Caco-2 (cell line): Measurements from ENCODE around the gene TSPAN5. TPM values are rescaled to one million over a fixed set of nuclear protein-coding genes. Genes with fewer than 3 reads are reported as not detected.

ENCODE experiments used
- BruUV-seq: library from RNA; stranded (reverse); fragments of 400-500 nt; replicated peaks from 2 replicates; lab custom pipeline; 2021; lab: Mats Ljungman, UMichigan
- CTCF ChIA-PET: fragments of 300-600 bp; sonication (Branson Sonifier 250); formaldehyde crosslinking; loops from one replicate; lab custom pipeline; 2022; ENCODE audit warnings: antibody characterized with exemption; lab: Charles Lee
- POLR2A ChIA-PET: fragments of 300-600 bp; sonication (Branson Sonifier 250); formaldehyde crosslinking; loops from one replicate; lab custom pipeline; 2022; ENCODE audit warnings: antibody characterized with exemption; lab: Charles Lee
- DNase-seq, 2 experiments: peaks; one replicate each; pipeline versions ENCODE4 v3.0.0 to v3.0.0-alpha.2; 2020 to 2022
- H3K27me3 ChIP-seq: replicated peaks from 2 replicates; pipeline ENCODE4 v1.6.0; 2011; ENCODE audit warnings: low read length; ENCODE audit not compliant: control insufficient read depth, insufficient read depth
- H3K36me3 ChIP-seq: 2 replicates; pipeline ENCODE4 v1.5.1; 2011; ENCODE audit warnings: low read length; ENCODE audit not compliant: control insufficient read depth, insufficient read depth
- H3K4me1 ChIP-seq: fragments of 250-450 bp; sonication (Bioruptor Pico); 2 replicates; pipeline ENCODE4 v1.5.1; 2020; ENCODE audit warnings: mild to moderate bottlenecking
- H3K4me3 ChIP-seq: 2 replicates; pipeline ENCODE4 v1.5.1; 2011; ENCODE audit warnings: low read depth, mild to moderate bottlenecking, control low read depth, low read length
- H3K9me3 ChIP-seq: fragments of 250-450 bp; sonication (Bioruptor Pico); 2 replicates; pipeline ENCODE4 v1.5.1; 2020; ENCODE audit warnings: mild to moderate bottlenecking, moderate library complexity
- H3K27ac Mint-ChIP-seq: one replicate; pipeline ENCODE4 v1.8.0; 2022; ENCODE audit warnings: mixed read lengths; ENCODE audit not compliant: unreplicated experiment
- H3K27me3 Mint-ChIP-seq: one replicate; pipeline ENCODE4 v1.8.0; 2022; ENCODE audit warnings: mixed read lengths; ENCODE audit not compliant: insufficient read depth, unreplicated experiment
- H3K36me3 Mint-ChIP-seq: one replicate; pipeline ENCODE4 v1.8.0; 2022; ENCODE audit warnings: mild to moderate bottlenecking, mixed read lengths; ENCODE audit not compliant: insufficient read depth, unreplicated experiment
- H3K4me1 Mint-ChIP-seq: one replicate; pipeline ENCODE4 v1.8.0; 2022; ENCODE audit warnings: low read depth, mixed read lengths; ENCODE audit not compliant: unreplicated experiment
- H3K4me3 Mint-ChIP-seq: one replicate; pipeline ENCODE4 v1.8.0; 2022; ENCODE audit warnings: mild to moderate bottlenecking, moderate library complexity, mixed read lengths; ENCODE audit not compliant: unreplicated experiment
- H3K9me3 Mint-ChIP-seq: one replicate; pipeline ENCODE4 v1.8.0; 2022; ENCODE audit warnings: mixed read lengths; ENCODE audit not compliant: unreplicated experiment
- CTCF ChIP-seq, 2 experiments: fragments of 200-600 bp in 1 of 2; IDR thresholded peaks; 1 replicate in 1 of 2; 2 replicates in 1 of 2; pipeline versions ENCODE4 v1.5.1 to v1.8.0; 2011 to 2022; ENCODE audit warnings: antibody characterized with exemption in 1 of 2, control low read depth in 1 of 2, inconsistent platforms in 1 of 2, low read depth in 1 of 2, low read length in 1 of 2, mild to moderate bottlenecking in 1 of 2, moderate library complexity in 1 of 2; ENCODE audit not compliant: insufficient read depth in 1 of 2, severe bottlenecking in 1 of 2, unreplicated experiment in 1 of 2
- intact Hi-C: fragments of 100-400 bp; cut with micrococcal nuclease; formaldehyde crosslinking; loops from one replicate; pipeline ENCODE4 v1.10.0; 2022; ENCODE audit not compliant: unreplicated experiment
- total RNA-seq: library from RNA; stranded (reverse); gene quantifications from 2 replicates; pipeline ENCODE4 v1.2.3, GENCODE V29; 2022

Gene TSPAN5
- total RNA-seq, 1 experiment from 2014 or later = 24.1 TPM

- H3K27me3 Mint-ChIP-seq = no peaks in the 10 kb centered on the region
- H3K4me3 Mint-ChIP-seq = no peak overlapping the region
- no peak for DNase-seq
- Histone ChIP-seq H3K4me3 (no peak overlapping the region), H3K4me1 (peaks cover 8% of the 10 kb centered on the region; the same call in 1 of the 2 replicates), H3K36me3 (no peaks in the 10 kb centered on the region), H3K27me3 (no peaks in the 10 kb centered on the region), H3K9me3 (no peaks in the 10 kb centered on the region)
- H3K4me1 Mint-ChIP-seq = peaks cover 24% of the 10 kb centered on the region
- BruUV-seq = no TSS peak
- POLR2A ChIA-PET = no interaction called here
- no peak for TF ChIP-seq CTCF (IDR thresholded peaks at IDR 0.05; ENCODE audit: insufficient read depth in 1 of 2, low read depth in 1 of 2, low read length in 1 of 2, severe bottlenecking in 1 of 2, unreplicated experiment in 1 of 2)
- no peak overlapping the region for H3K27ac Mint-ChIP-seq
- intact Hi-C loops = no loop called here
- H3K9me3 Mint-ChIP-seq = no peaks in the 10 kb centered on the region
- CTCF ChIA-PET = no interaction called here
- H3K36me3 Mint-ChIP-seq = no peaks in the 10 kb centered on the region
Observed at GRCh38 chr4:98510757-98511517, 147.5 kb downstream of the TSPAN5 start.

GRCh38 chr4:98510340-98510739 is 148.1 kb downstream of the TSPAN5 start:
- BruUV-seq = no TSS peak
- Mint-ChIP-seq H3K9me3 (no peaks in the 10 kb centered on the region), H3K27me3 (no peaks in the 10 kb centered on the region), H3K4me3 (no peak overlapping the region), H3K36me3 (no peaks in the 10 kb centered on the region), H3K4me1 (peaks cover 18% of the 10 kb centered on the region), H3K27ac (no peak overlapping the region)
- Histone ChIP-seq H3K9me3 (no peaks in the 10 kb centered on the region), H3K4me3 (no peak overlapping the region), H3K36me3 (no peaks in the 10 kb centered on the region), H3K4me1 (peaks cover 8% of the 10 kb centered on the region; the same call in 1 of the 2 replicates), H3K27me3 (no peaks in the 10 kb centered on the region)
- no peak for DNase-seq
- CTCF ChIA-PET = no interaction called here
- intact Hi-C loops = no loop called here
- no peak for TF ChIP-seq CTCF (IDR thresholded peaks at IDR 0.05; ENCODE audit: insufficient read depth in 1 of 2, low read depth in 1 of 2, low read length in 1 of 2, severe bottlenecking in 1 of 2, unreplicated experiment in 1 of 2)
- POLR2A ChIA-PET = no interaction called here

DNA sequence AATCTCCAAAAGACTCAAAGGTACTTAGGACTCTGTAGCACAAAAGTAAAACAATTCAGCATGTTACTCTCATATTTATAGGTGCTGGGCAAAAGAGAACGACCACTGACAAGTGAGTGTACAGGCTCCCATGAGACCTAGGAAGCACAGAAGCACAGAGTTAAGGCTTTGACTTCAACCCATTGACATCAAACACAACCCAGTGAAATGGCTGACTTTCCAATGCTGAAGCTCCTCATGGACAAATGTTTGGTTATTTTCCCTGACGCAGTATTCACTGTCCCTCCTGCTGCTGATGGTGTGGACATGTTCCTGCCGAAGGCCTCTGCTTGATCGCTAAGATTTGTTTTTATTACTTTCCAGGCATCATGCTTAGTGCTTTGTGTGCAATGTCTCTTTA is 148.7 kb downstream of the TSPAN5 start:
- POLR2A ChIA-PET = no interaction called here
- intact Hi-C loops = no loop called here
- peaks cover 12% of the 10 kb centered on the region for H3K4me1 Mint-ChIP-seq

More for the DNA sequence above, 148.7 kb downstream of the TSPAN5 start:
- Mint-ChIP-seq H3K4me3 (no peak overlapping the region), H3K9me3 (no peaks in the 10 kb centered on the region), H3K27me3 (no peaks in the 10 kb centered on the region), H3K27ac (no peak overlapping the region), H3K36me3 (no peaks in the 10 kb centered on the region)
- Histone ChIP-seq H3K4me1 (peaks cover 8% of the 10 kb centered on the region; the same call in 1 of the 2 replicates), H3K27me3 (no peaks in the 10 kb centered on the region), H3K36me3 (no peaks in the 10 kb centered on the region), H3K9me3 (no peaks in the 10 kb centered on the region), H3K4me3 (no peak overlapping the region)
- TF ChIP-seq CTCF (IDR thresholded peaks at IDR 0.05; ENCODE audit: insufficient read depth in 1 of 2, low read depth in 1 of 2, low read length in 1 of 2, severe bottlenecking in 1 of 2, unreplicated experiment in 1 of 2) = no peak
- DNase-seq = no peak
- CTCF ChIA-PET = no interaction called here
- no TSS peak for BruUV-seq
